ENCODE results near the gene PLA2G2A. TPM values are rescaled to one million over a fixed set of nuclear protein-coding genes. Genes with fewer than 3 reads are reported as not detected.

The PLA2G2A gene
- total and polyA plus RNA-seq, 9 of the 15 experiments (the other 6 are each of a cell fraction or from before 2014, with no cell fraction given) = not detected

GRCh38 chr1:19945914-19946313 lies 33.5 kb downstream of the PLA2G2A start:
- Histone ChIP-seq H2AFZ (ENCODE audit: low read depth, low read length) (no peak overlapping the region), H3K4me2 (ENCODE audit: insufficient read depth, low read length) (no peak overlapping the region), H3K27ac (ENCODE audit: extremely low read depth, low read depth, low read length) (no peak overlapping the region), H3K27me3 (ENCODE audit: control insufficient read depth in 2 of 2, insufficient read depth in 2 of 2, low read length in 2 of 2) (peaks cover 8 to 21% of the 10 kb centered on the region in 2 experiments), H3K9ac (ENCODE audit: insufficient read depth in 1 of 2, low read depth in 2 of 2, low read length in 2 of 2) (no peak overlapping the region), H3K36me3 (ENCODE audit: control insufficient read depth, insufficient read depth, low read length) (no peaks in the 10 kb centered on the region), H4K20me1 (replicated peaks; ENCODE audit: control insufficient read depth, insufficient read depth, low read length) (no peaks in the 10 kb centered on the region), H3K4me3 (no peak overlapping the region), H3K9me1 (ENCODE audit: control insufficient read depth, insufficient read depth, low read length) (no peaks in the 10 kb centered on the region), H3K4me1 (replicated peaks in 1 of 2; ENCODE audit: control insufficient read depth in 2 of 2, insufficient read depth in 2 of 2, low read length in 2 of 2) (no peaks in the 10 kb centered on the region), H3K79me2 (ENCODE audit: control insufficient read depth, insufficient read depth, low read length) (no peaks in the 10 kb centered on the region), H3K9me3 (replicated peaks; ENCODE audit: control insufficient read depth, insufficient read depth, low read depth, low read length) (no peaks in the 10 kb centered on the region)
- in situ Hi-C loops (cut with MboI) = no loop called here
- intact Hi-C loops (cut with micrococcal nuclease) = no loop called here
- FAIRE-seq (no peak), ATAC-seq (no peak), DNase-seq (ENCODE audit: extremely low read depth in 1 of 4, low spot score in 3 of 4) (no peak)
- CTCF ChIA-PET (ENCODE audit: low intra/inter-chr PET ratio) = no interaction called here
- BruUV-seq (replicated peaks) = no TSS peak
- 0% methylated on average over 2 of the region's 2 CpGs for WGBS (ENCODE audit: insufficient coverage, low coverage, missing lambda C conversion rate)
- POLR2A ChIA-PET = no interaction called here
- TF ChIP-seq PBX2 (CRISPR knock-in tag; IDR thresholded peaks at IDR 0.05; ENCODE audit: low read depth) = no peak
- no peak for TF ChIP-seq PBX2 (tag; conservative IDR thresholded peaks at IDR 0.05; ENCODE audit: low read depth)
- TF ChIP-seq ZEB2 (IDR thresholded peaks at IDR 0.05) = no peak
- no peak for TF ChIP-seq HDAC1 (IDR thresholded peaks at IDR 0.05)
- no peak for TF ChIP-seq SAP30 (IDR thresholded peaks at IDR 0.05; ENCODE audit: borderline replicate concordance, insufficient read depth, low read depth, low read length, poor library complexity, severe bottlenecking)
- TF ChIP-seq ATF4 (CRISPR knock-in tag; IDR thresholded peaks at IDR 0.05) = no peak
- TF ChIP-seq ZMIZ1 (IDR thresholded peaks at IDR 0.05; ENCODE audit: low read depth in 2 of 2, low read length in 2 of 2) = no peak
- no peak for TF ChIP-seq TEAD1 (CRISPR knock-in tag; IDR thresholded peaks at IDR 0.05)
- no peak for TF ChIP-seq HNRNPLL (IDR thresholded peaks at IDR 0.05; ENCODE audit: low read depth, low read length, poor library complexity, severe bottlenecking)
